Activated T-cell treated with anti-CD3 and anti-CD28 coated beads, Interleukin-2, amount 50 U/mL, for 72 hours (primary cell): ENCODE results near the gene FMN1. TPM values are rescaled to one million over a fixed set of nuclear protein-coding genes. Genes with fewer than 3 reads are reported as not detected.
A peak's percentile ranks its signal among the peaks of the same experiment; 100 is the strongest.

Experiments used
- ATAC-seq, 2 donors: fragments of 150-1000 bp; cut with Tn5 transposase; replicated peaks in 1 of 2; 2 replicates each; pipeline ENCODE4 v1.10.0; 2021; ENCODE audit warnings: moderate library complexity in 2 of 2, mild to moderate bottlenecking in 1 of 2
- DNase-seq, 2 donors: peaks; one replicate each; pipeline ENCODE4 v3.0.0; 2021 to 2022; ENCODE audit warnings: mixed read lengths in 1 of 2
- H3K27ac Mint-ChIP-seq: one replicate; pipeline ENCODE4 v1.8.0; 2022; ENCODE audit warnings: mild to moderate bottlenecking, moderate library complexity, mixed read lengths
- H3K27me3 Mint-ChIP-seq: one replicate; pipeline ENCODE4 v1.8.0; 2022; ENCODE audit warnings: low read depth, mixed read lengths
- H3K36me3 Mint-ChIP-seq, 2 donors: one replicate each; pipeline ENCODE4 v1.8.0; 2022; ENCODE audit warnings: mixed read lengths in 2 of 2, mild to moderate bottlenecking in 1 of 2; ENCODE audit not compliant: insufficient read depth in 2 of 2
- H3K4me1 Mint-ChIP-seq: one replicate; pipeline ENCODE4 v1.8.0; 2022; ENCODE audit warnings: low read depth, mixed read lengths
- H3K4me3 Mint-ChIP-seq, 2 donors: one replicate each; pipeline ENCODE4 v1.8.0; 2022; ENCODE audit warnings: mild to moderate bottlenecking in 2 of 2, mixed read lengths in 2 of 2, moderate library complexity in 2 of 2
- H3K9me3 Mint-ChIP-seq, 2 donors: one replicate each; pipeline ENCODE4 v1.8.0; 2022; ENCODE audit warnings: mixed read lengths in 2 of 2
- total RNA-seq, 2 donors: library from RNA; stranded (reverse); gene quantifications; one replicate each; pipeline ENCODE4 v1.2.3, GENCODE V29; 2022

Gene FMN1
- total RNA-seq, 2 donors from 2014 or later, result 0.74 to 1.1 TPM

DNA sequence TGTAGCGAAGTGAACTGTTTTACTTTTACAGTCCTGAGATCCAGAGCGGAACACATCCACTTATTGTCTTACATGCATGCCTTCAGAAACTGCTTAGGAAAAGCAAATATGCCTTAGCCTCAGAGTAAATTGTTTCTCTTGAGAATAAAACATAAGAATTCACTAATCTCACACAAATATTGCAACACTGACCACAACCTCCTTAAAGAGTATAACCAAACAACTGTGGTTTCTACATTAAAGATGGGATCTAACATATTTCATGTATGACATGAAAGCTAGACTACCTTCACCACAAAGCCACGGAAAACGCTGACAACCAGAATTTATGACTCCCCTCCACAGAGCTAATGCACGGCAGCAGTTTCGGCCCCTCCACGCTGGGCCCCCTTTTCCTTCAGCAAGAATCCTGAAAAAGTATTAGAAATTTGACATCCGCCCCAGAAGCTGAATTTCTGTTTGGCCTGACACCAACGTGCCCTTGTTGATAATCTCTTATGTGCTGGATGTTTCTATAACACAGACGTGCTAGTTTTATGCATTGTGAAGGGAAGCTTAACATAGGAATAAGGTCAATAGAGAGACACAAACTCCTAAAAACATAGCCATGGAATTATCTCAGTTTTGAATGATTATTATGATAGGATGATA lies 392.1 kb downstream of the FMN1 start:
- Mint-ChIP-seq H3K4me1 (peaks cover 13% of the 10 kb centered on the region), H3K4me3 (peak overlapping the region in 1 of 2 donors; percentile 54), H3K27me3 (peaks cover 16% of the 10 kb centered on the region), H3K9me3 (peaks cover 0 to 5% of the 10 kb centered on the region in 2 donors), H3K36me3 (peaks cover 0 to 5% of the 10 kb centered on the region in 2 donors), H3K27ac (no peak overlapping the region)
- DNase-seq (peak in 1 of 2 donors; percentile 9), ATAC-seq (no peak)

DNA sequence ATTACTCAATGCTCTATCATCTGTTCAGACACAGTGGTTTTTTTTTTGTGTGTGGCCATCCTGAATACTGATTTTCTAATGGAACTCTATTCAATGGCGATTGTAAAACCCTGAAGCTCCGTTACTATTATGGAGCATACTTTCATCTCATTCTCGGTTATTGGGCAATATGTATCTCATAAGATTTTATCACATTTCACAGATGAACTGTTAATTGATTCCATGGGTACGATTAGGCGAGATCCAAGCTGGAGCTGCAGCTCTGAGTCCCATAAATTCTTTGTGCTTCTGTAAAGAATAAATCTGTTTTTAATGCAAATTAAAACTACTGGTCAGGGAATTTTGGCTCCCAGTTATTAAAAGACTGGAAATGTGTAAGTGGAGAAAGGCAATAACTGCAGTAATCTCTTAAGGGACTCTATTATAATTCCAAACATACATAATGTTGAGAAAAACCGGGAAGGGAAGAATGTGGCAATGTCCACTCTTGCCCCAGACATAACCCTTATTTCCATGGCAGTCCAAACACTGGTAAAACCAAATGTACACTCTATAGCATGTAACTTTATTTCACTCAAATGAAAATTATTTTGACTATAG lies 394.5 kb downstream of the FMN1 start:
- Mint-ChIP-seq H3K27ac (no peak overlapping the region), H3K4me3 (no peak overlapping the region), H3K36me3 (peaks cover 0 to 5% of the 10 kb centered on the region in 2 donors), H3K27me3 (peaks cover 16% of the 10 kb centered on the region), H3K4me1 (peaks cover 13% of the 10 kb centered on the region), H3K9me3 (peaks cover 0 to 5% of the 10 kb centered on the region in 2 donors)
- DNase-seq (no peak), ATAC-seq (no peak)

DNA sequence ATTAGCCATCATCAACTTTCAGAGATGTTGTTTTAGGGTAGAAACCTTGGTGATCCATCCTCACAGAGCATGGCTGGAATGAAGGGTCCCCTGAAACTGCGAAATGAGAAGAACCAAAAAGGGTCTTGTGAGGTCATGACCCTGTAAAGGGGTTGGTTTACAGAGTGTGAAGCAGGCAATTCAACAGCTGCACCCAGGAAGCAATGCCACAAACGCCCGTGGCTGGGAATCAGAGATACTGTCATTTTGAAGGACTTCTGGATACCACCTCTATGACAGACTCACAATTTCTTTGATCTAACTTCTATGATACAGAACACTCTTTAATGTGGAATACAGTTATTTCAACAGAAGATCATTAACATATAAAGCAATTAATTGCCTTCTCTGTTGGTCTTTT lies 397.7 kb downstream of the FMN1 start:
- ATAC-seq (no peak), DNase-seq (no peak)
- Mint-ChIP-seq H3K9me3 (no peaks in the 10 kb centered on the region), H3K4me1 (peaks cover under 1% of the 10 kb centered on the region), H3K27ac (no peak overlapping the region), H3K4me3 (no peak overlapping the region), H3K36me3 (no peaks in the 10 kb centered on the region), H3K27me3 (no peaks in the 10 kb centered on the region)

DNA sequence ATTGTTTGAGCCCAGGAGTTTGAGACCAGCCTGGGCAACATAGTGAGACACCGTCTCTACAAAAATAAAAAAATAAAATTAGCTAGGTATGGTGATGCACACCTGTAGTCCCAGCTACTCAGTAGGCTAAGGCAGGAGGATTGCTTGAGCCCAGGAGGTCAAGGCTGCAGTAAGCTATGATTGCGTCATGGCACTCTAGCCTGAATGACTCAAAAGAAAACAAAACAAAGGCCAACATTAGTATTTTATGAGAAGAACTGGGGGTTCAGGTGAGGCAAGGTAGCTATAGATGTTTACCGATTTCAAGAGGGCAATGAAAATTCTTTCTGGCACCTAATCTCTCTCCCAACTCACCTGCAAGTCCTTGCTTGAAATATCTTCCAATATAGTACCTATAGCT lies 399.5 kb downstream of the FMN1 start:
- Mint-ChIP-seq H3K9me3 (no peaks in the 10 kb centered on the region), H3K27ac (no peak overlapping the region), H3K36me3 (no peaks in the 10 kb centered on the region), H3K27me3 (no peaks in the 10 kb centered on the region), H3K4me1 (no peaks in the 10 kb centered on the region), H3K4me3 (no peak overlapping the region)
- DNase-seq, result no peak
- no peak for ATAC-seq

DNA sequence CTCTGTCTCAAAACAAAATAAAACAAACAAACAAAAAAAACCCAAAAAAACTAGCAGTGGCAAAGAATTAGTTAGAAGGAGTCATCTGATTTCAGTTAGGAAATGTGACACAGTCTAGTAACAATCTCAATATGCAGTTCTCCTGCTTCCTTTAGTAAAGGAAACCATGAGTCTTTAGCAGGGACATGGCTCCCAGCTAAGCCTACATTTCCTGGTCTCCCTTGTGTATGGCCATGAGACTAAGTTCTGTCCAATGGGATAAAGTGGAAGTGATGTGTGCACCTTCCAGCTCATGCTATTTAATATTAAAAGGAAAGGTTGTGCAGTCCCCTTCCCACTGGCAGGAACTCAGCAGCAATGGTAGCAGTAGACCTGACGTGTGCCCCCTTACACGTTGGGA lies 402.1 kb downstream of the FMN1 start:
- Mint-ChIP-seq H3K4me3 (no peak overlapping the region), H3K9me3 (no peaks in the 10 kb centered on the region), H3K27ac (no peak overlapping the region), H3K27me3 (no peaks in the 10 kb centered on the region), H3K36me3 (no peaks in the 10 kb centered on the region), H3K4me1 (no peaks in the 10 kb centered on the region)
- no peak for ATAC-seq
- DNase-seq, result no peak

DNA sequence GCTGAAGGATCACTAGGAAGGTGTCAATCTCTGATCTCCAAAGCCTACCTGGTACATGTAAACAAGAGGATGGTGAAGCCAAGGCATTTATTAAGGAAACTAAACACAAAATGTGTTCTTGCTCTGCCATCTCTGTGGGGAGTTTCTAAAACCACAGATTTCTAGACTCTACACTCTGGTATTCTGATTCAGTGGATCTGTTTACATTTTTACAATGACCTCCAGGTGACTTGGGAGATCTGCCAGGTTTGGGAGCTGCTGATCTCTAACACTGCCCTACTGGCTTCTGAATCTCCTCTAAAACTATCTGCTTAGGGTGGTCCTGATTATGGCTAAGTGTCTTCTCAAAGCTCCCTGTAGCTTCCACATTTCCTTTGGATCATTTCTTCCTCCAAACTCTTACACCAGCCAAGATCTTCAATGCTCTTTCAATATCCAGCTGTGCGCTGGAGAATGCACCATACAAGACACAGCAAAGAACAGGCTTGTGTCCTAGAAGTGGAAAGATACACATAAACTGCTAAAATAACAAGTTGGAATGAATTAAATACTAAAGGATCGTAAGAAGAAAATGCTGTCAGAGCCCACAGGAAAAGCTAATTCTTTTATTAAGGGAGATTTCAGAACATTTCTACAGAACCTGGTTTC lies 404.0 kb downstream of the FMN1 start:
- Mint-ChIP-seq H3K36me3 (no peaks in the 10 kb centered on the region), H3K4me1 (no peaks in the 10 kb centered on the region), H3K27me3 (no peaks in the 10 kb centered on the region), H3K9me3 (no peaks in the 10 kb centered on the region), H3K4me3 (no peak overlapping the region), H3K27ac (no peak overlapping the region)
- ATAC-seq (no peak), DNase-seq (no peak)

DNA sequence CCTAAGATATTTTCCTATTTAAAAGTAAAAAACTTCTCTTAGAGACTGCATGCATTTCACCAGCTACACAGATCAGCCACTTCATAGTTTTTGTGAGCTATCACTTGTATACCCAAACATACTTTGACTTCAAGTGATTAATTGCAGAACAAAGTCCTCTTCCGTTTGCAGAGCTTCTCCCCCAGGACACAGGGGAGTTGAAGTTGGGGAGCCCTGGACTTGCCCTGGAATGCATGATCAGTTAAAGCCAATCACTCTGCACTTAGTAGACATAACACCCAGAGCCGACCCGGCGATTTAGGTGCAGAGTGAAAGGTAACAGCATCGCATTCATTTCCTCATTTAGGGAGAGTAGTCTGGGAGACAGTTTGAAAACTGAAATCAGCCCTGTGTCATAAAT lies 406.6 kb downstream of the FMN1 start:
- DNase-seq, result no peak
- no peak for ATAC-seq
- Mint-ChIP-seq H3K4me1 (no peaks in the 10 kb centered on the region), H3K27me3 (peaks cover 4% of the 10 kb centered on the region), H3K27ac (no peak overlapping the region), H3K4me3 (no peak overlapping the region), H3K36me3 (peaks cover 0 to 1% of the 10 kb centered on the region in 2 donors), H3K9me3 (no peaks in the 10 kb centered on the region)

DNA sequence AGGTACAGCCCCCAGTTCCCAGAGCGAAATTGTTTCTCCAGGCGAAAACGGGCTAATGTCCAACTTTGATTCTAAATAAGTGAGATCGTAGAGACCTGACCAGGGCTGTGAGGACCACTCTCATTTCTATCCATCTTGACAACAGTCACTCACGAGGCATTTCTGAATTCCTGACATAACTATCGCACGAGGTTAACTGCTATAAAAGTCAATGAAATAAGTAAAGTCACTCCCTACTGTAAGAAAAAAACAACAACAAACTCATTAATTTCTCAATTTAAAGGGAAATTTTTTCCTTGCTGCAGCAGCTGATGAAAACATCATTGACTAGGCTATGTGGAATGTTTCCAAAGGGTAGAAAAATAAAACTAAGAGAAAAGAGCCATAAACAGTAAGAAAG lies 407.6 kb downstream of the FMN1 start:
- H3K27ac Mint-ChIP-seq, result no peak overlapping the region
- ATAC-seq, result no peak
- DNase-seq, result no peak
- no peaks in the 10 kb centered on the region for H3K4me1 Mint-ChIP-seq
- no peak overlapping the region for H3K4me3 Mint-ChIP-seq
- H3K36me3 Mint-ChIP-seq, result peaks cover 0 to 1% of the 10 kb centered on the region in 2 donors
- no peaks in the 10 kb centered on the region for H3K9me3 Mint-ChIP-seq
- H3K27me3 Mint-ChIP-seq, result peaks cover 4% of the 10 kb centered on the region

DNA sequence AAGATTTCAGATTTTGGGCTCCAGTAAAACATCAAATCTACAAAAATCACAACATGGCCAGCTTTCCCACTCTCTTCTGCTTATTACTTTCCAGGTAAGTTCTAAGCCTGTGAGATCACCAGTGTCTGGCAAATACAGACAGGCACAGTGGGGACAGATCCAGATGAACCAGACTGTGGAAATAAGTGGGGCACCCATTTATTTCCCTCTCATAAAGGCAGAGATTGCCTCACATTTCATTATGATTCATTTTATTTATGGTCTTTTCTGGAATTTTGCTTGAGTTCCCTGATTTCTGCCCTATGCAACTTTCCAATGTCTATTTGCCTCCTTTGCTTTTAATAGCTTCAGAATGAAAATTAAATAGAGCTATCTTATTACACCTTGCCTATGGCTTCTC lies 409.9 kb downstream of the FMN1 start:
- H3K9me3 Mint-ChIP-seq, result no peaks in the 10 kb centered on the region
- no peak overlapping the region for H3K4me3 Mint-ChIP-seq
- H3K36me3 Mint-ChIP-seq, result peaks cover 0 to 1% of the 10 kb centered on the region in 2 donors
- ATAC-seq (no peak), DNase-seq (no peak)
- peaks cover 4% of the 10 kb centered on the region for H3K27me3 Mint-ChIP-seq
- no peak overlapping the region for H3K27ac Mint-ChIP-seq
- no peaks in the 10 kb centered on the region for H3K4me1 Mint-ChIP-seq

DNA sequence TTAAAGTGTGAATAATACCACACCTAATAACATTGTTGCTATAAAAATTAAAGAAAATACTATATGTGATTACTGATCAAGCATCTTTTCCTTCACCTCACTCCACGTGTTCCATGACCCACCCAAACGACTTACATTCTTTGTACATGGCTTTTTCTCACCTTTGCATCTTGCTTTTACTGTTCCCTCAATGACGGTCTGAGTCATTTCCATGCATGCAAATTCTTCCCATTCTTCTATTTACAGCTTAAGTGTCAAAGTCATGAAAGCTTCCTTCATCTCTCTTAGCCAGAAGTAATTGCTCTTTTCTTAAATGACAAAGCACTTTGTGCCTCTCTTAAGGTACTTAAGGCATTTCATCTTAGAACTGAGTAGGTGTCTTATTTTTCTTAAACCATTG lies 412.7 kb downstream of the FMN1 start:
- peaks cover 0 to 1% of the 10 kb centered on the region in 2 donors for H3K36me3 Mint-ChIP-seq
- no peak for ATAC-seq

DNA sequence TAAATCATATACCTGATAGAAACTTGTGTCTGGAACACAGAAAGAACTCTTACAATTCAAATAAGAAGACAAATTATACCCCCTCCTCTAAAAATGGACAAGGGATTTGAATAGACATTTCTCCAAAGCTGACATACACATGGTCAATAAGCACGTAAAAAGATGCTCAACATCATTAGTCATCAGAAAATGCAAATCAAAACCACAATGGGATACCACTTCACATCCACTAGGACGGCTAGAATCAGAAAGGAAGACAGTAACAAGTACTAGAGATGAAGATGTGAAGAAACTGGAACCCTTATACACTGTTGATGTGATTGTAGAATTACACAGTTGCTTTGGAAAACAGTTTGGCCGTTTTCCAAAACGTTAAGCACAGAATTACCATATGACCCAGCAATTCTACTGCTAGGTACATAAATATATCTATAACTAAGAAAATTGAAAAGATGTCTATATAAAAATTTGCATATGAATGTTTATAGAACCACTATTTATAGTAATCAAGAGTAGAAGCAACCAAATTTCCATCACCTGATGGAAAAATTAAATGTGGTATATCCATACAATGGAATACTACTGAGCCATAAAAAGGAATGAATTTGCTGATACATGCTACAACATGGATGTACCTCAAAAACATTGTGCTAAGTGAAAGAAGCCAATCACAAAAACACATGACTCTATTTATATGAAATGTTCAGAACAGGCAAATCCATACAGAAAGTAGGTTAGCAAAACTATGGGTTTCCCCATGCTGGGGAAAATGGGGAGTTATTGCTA lies 415.9 kb downstream of the FMN1 start:
- no peak overlapping the region for H3K27ac Mint-ChIP-seq
- no peak for DNase-seq
- H3K27me3 Mint-ChIP-seq, result no peaks in the 10 kb centered on the region
- no peak overlapping the region for H3K4me3 Mint-ChIP-seq
- ATAC-seq, result no peak
- H3K9me3 Mint-ChIP-seq, result peaks cover 0 to 5% of the 10 kb centered on the region in 2 donors
- H3K36me3 Mint-ChIP-seq, result no peaks in the 10 kb centered on the region
- no peaks in the 10 kb centered on the region for H3K4me1 Mint-ChIP-seq

More for the DNA sequence above, 412.7 kb downstream of the FMN1 start:
- no peak overlapping the region for H3K27ac Mint-ChIP-seq
- DNase-seq, result no peak
- H3K4me3 Mint-ChIP-seq, result no peak overlapping the region
- H3K27me3 Mint-ChIP-seq, result peaks cover 4% of the 10 kb centered on the region
- H3K9me3 Mint-ChIP-seq, result peaks cover 0 to 5% of the 10 kb centered on the region in 2 donors
- no peaks in the 10 kb centered on the region for H3K4me1 Mint-ChIP-seq

DNA sequence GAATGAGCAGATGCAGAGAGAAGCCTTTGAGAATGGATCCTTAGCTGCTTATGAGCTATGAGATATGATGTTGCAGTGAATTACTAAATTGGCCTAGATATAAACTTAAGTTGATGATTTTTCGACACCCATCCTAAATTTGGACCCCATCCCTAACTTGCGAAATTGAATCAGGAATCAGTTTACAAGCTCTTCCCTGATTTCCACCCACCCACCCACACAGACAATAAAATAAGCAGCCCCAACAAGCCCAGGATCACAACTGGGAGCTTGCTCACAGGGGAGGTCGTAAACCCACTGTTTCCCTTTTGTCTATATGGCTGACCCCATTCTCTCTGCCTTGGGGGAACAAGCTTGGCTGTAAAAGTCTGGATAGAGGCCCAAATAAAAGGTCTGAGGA lies 419.4 kb downstream of the FMN1 start:
- H3K27ac Mint-ChIP-seq, result no peak overlapping the region
- H3K36me3 Mint-ChIP-seq, result no peaks in the 10 kb centered on the region
- no peak overlapping the region for H3K4me3 Mint-ChIP-seq
- no peaks in the 10 kb centered on the region for H3K27me3 Mint-ChIP-seq
- ATAC-seq (no peak), DNase-seq (no peak)
- no peaks in the 10 kb centered on the region for H3K4me1 Mint-ChIP-seq
- H3K9me3 Mint-ChIP-seq, result peaks cover 0 to 5% of the 10 kb centered on the region in 2 donors

DNA sequence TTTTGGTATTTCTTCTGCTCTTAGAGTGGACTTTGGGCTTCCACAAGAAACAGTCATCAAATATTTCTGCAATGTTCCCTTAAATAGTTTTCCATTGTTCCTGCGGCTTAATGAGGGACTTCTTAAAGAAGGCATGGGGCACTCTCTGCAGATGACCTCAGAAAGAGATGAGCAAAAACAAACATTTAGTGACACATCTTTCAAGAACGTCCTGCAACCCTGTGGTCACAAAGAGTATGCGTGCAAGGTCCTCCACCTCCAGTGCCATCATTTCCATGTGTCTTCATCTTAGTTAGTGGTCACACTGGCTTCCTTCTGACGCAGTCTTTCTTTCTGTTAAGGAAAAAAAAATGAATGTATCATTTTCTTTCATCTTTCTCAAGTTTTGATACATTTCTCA lies 420.5 kb downstream of the FMN1 start:
- ATAC-seq (peak in 1 of 2 donors; percentile 35), DNase-seq (no peak)
- Mint-ChIP-seq H3K36me3 (no peaks in the 10 kb centered on the region), H3K4me1 (no peaks in the 10 kb centered on the region), H3K9me3 (peaks cover 0 to 5% of the 10 kb centered on the region in 2 donors), H3K27me3 (no peaks in the 10 kb centered on the region), H3K27ac (no peak overlapping the region), H3K4me3 (no peak overlapping the region)
